ENCODE results near the gene WDR44. TPM values are rescaled to one million over a fixed set of nuclear protein-coding genes. Genes with fewer than 3 reads are reported as not detected.

Gene WDR44
- total and polyA plus RNA-seq, 8 donors, result 2.2 to 8.9 (median 4.2) TPM

- intact Hi-C loops (cut with DNase I), result no loop called here
- no peaks in the 10 kb centered on the region for H3K4me1 ChIP-seq
- no peak for DNase-seq
- H3K27ac ChIP-seq, result no peak overlapping the region
- no peak for TF ChIP-seq CTCF (IDR thresholded peaks at IDR 0.05)
- H3K9me3 ChIP-seq, result no peaks in the 10 kb centered on the region
- H3K4me3 ChIP-seq, result no peak overlapping the region
- peaks cover 0 to under 1% (median 0%) of the 10 kb centered on the region in 3 donors for H3K36me3 ChIP-seq
- H3K27me3 ChIP-seq, result peaks cover 0 to 4% (median 0%) of the 10 kb centered on the region in 4 donors
- no peak for ATAC-seq
- 74 to 95% methylated on average over 4 of the region's 4 CpGs for WGBS, 2 donors
- no peak for FAIRE-seq
These were observed 46.8 kb downstream of the WDR44 start for GRCh38 chrX:118392716-118393115.

GRCh38 chrX:118396113-118396512 lies 50.2 kb downstream of the WDR44 start:
- peak; percentile 95 for FAIRE-seq
- 79 to 98% methylated on average over 1 of the region's 1 CpG for WGBS, 2 donors

DNA sequence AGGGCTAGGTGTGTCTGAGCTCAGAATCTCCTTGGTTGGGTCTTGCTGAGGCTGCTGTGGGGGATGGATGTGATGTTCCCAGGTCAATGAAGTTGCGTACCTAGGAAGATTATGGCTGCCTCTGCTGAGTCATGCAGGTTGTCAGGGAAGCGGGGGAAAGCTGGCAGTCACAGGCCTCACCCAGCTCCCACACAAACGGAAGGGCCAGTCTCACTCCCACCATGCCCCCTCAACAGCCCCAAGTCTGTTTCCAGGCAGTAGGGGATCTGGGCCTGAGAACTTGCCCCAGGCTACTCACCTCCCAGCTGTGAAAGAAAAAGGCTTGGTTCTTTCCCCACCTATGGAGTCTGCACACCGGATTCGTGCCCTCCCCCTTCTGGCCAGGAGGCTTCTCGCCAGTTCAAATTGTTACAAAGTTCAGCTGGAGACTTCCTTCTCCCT lies 72.9 kb downstream of the WDR44 start:
- no peak for TF ChIP-seq CTCF (IDR thresholded peaks at IDR 0.05)
- 73 to 92% methylated on average over 6 of the region's 6 CpGs for WGBS, 2 donors
- no peaks in the 10 kb centered on the region for H3K9me3 ChIP-seq
- H3K4me3 ChIP-seq, result no peak overlapping the region
- H3K27ac ChIP-seq, result no peak overlapping the region
- intact Hi-C loops (cut with DNase I), result no loop called here
- no peaks in the 10 kb centered on the region for H3K27me3 ChIP-seq
- FAIRE-seq, result no peak
- DNase-seq, result no peak
- no peaks in the 10 kb centered on the region for H3K36me3 ChIP-seq
- no peak for ATAC-seq
- H3K4me1 ChIP-seq, result no peaks in the 10 kb centered on the region

More at GRCh38 chrX:118396113-118396512, 50.2 kb downstream of the WDR44 start:
- Histone ChIP-seq H3K27me3 (peaks cover 0 to 4% (median 0%) of the 10 kb centered on the region in 4 donors), H3K27ac (no peak overlapping the region), H3K4me1 (no peaks in the 10 kb centered on the region), H3K4me3 (no peak overlapping the region), H3K36me3 (peaks cover 0 to 8% (median 0%) of the 10 kb centered on the region in 3 donors), H3K9me3 (no peaks in the 10 kb centered on the region)
- ATAC-seq (no peak), DNase-seq (no peak)
- intact Hi-C loops (cut with DNase I), result no loop called here
- no peak for TF ChIP-seq CTCF (IDR thresholded peaks at IDR 0.05)

DNA sequence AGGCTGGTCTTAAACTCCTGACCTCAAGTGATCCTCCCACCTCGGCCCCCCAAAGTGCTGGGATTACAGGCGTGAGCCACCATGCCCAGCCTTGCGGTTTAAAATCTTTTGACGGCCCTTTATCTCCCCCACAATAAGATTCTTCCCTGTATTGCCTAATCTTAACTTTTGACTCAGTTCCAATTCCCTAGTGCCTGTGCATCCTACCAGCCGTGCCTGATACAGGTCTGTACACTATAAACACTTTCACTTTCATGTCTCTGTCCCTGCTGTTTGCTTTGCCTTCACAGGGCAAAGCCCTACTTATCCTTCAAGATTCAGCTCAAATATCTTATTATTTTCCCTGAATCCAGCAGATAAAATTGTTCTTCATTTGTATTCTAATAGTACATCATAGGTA lies 74.6 kb downstream of the WDR44 start:
- H3K4me3 ChIP-seq, result no peak overlapping the region
- no peak for DNase-seq
- H3K36me3 ChIP-seq, result no peaks in the 10 kb centered on the region
- H3K27ac ChIP-seq, result no peak overlapping the region
- H3K9me3 ChIP-seq, result no peaks in the 10 kb centered on the region
- ATAC-seq, result peak in 3 of 4 donors; percentile 56 to 84 (median 66)
- TF ChIP-seq CTCF (IDR thresholded peaks at IDR 0.05), result no peak
- no peaks in the 10 kb centered on the region for H3K27me3 ChIP-seq
- FAIRE-seq, result no peak
- no peaks in the 10 kb centered on the region for H3K4me1 ChIP-seq
- 47 to 55% methylated on average over 5 of the region's 5 CpGs for WGBS, 2 donors
- intact Hi-C loops (cut with DNase I), result no loop called here

- H3K27me3 ChIP-seq, result no peaks in the 10 kb centered on the region
- intact Hi-C loops (cut with DNase I), result no loop called here
- H3K27ac ChIP-seq, result no peak overlapping the region
- H3K9me3 ChIP-seq, result no peaks in the 10 kb centered on the region
- no peak overlapping the region for H3K4me3 ChIP-seq
- WGBS, 2 donors, result 85 to 95% methylated on average over 4 of the region's 4 CpGs
- ATAC-seq, result no peak
- no peaks in the 10 kb centered on the region for H3K4me1 ChIP-seq
- no peak for TF ChIP-seq CTCF (IDR thresholded peaks at IDR 0.05)
- DNase-seq, result no peak
- no peaks in the 10 kb centered on the region for H3K36me3 ChIP-seq
- no peak for FAIRE-seq
These were observed 77.7 kb downstream of the WDR44 start for GRCh38 chrX:118423558-118423957.

All from pancreas (tissue), 10 donors.